TTC549 (cell line): Measurements from ENCODE around the gene LEO1.

Experiments
- FAIRE-seq: peaks from 2 replicates; lab custom pipeline; 2012; peaks lifted over from hg19 to GRCh38; lab: Jason Lieb, UNC

LEO1 gene

GRCh38 chr15:51926809-51927208 lies 44.8 kb downstream of the LEO1 start:
- FAIRE-seq: no peak

GRCh38 chr15:51924156-51925068 lies 47.2 kb downstream of the LEO1 start:
- FAIRE-seq: no peak

- no peak for FAIRE-seq
Measured at GRCh38 chr15:51917493-51917892, 54.1 kb downstream of the LEO1 start.

DNA sequence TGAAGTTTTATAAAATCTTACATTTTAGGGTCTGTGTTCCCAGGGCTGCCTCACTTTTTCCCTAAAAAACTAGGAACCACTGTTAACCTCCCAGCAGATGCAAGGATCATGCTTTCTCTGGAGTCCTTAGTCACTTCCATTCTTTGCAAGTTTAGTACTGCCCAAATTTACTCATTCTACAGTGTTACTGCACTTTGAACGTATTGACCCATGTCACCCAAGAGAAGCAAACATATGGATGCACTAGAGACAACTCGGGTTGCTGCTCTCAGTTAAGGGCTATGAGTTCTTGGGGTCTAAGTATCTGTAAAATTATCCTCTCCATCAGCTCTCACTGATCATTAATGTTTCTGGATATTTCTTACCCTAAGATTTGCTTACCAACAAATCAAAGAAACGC lies 59.0 kb downstream of the LEO1 start:
- no peak for FAIRE-seq

DNA sequence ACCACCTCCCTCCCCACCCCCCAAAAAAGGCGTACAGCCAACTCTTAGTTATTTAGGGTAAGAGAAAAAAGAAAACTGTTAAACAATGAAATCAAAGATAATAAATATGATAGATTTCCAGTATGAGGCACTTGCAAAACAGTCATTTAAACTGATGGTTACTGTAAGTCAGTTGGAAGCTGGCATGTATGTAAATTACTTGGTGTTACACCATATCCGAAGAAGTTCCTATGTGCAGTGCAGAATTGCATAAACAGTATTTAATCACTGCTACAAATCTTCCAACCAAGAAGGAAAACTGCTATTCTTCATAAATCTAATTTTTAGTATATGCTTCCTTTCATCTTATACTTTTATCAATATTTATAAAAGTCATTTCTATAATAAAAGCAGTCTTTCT lies 62.0 kb downstream of the LEO1 start:
- no peak for FAIRE-seq

DNA sequence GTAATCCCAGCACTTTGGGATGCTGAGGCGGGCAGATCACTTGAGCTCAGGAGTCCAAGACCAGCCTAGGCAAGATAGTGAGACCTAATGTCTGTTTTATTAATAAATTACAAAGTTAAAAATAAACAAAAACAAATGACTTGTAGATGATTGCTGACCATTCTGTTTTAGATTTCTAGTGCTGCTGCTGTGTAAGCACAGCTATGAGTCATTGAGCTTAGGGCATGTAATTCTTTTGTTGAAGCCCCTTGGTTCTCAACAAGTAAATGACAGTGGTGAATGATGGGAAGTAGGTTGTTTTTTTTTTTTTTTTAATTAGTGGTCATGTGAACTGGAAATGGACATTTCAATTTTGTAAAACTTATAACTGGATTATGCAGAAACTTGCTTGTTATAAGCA lies 63.3 kb downstream of the LEO1 start:
- no peak for FAIRE-seq

- no peak for FAIRE-seq
Measured at GRCh38 chr15:51907136-51907862, 64.3 kb downstream of the LEO1 start.

GRCh38 chr15:51904931-51905330 lies 66.6 kb downstream of the LEO1 start:
- FAIRE-seq: no peak

- no peak for FAIRE-seq
Measured at GRCh38 chr15:51904421-51904820, 67.2 kb downstream of the LEO1 start.

DNA sequence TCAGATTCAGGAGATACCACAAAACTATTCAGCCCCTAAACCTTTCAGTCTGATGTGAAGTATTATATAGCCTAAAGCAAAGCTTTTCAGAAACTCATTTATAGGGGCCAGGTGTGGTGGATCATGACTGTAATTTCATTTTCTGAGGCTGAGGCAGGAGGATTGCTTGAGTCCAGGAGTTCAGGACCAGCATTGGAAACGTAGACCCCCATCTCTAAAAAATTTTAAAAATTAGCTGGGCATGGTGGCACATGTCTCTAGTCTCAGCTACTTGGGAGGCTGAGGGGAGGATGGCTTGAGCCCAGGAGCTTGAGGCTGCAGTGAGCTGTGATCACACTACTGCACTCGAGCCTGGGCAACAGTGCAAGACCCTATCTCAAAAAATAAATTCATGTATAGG lies 82.1 kb downstream of the LEO1 start:
- FAIRE-seq: no peak

DNA sequence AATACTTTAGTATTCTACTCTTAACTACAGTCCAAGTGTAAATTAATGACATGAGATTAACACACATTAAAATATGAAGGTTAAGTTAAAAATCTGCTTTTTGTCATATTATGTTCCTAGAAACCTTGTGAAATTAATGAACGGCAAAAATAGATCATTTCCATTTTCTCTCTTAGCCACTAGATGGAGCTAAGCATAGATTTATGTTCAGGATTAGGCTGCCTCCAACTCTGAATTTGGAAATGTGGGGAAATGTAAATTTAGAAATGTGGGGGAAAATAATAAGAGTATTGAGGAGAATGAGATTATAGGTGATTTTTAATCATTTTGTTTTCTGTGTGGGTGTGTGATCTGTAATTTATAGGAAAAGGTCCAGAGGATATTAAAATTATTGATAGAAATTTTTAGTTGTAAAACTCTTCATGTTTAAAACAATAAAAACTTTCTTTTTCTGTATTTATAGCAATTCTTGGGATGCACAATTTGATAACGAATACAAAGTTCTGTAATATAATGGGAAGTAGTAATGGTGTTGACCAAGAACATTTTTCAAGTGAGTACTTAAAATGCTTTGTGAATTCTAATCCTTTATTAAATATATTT lies 82.9 kb downstream of the LEO1 start:
- peak; percentile 90 for FAIRE-seq
